GM23338 (cell line): ENCODE data around the gene A3GALT2.

Source experiments
- CREB1 ChIP-seq: fragments of 250-450 bp; sonication (Bioruptor Pico); IDR thresholded peaks from 2 replicates; pipeline ENCODE4 v1.5.0; 2020; ENCODE audit warnings: low read depth, mild to moderate bottlenecking, moderate library complexity
- EZH2 ChIP-seq: fragments of 200-600 bp; sonication (generic); IDR thresholded peaks from one replicate; pipeline ENCODE4 v1.8.0; 2017; ENCODE audit warnings: antibody characterized with exemption, mild to moderate bottlenecking, low read depth; ENCODE audit not compliant: unreplicated experiment
- EZH2phosphoT487 ChIP-seq: fragments of 200-600 bp; sonication (generic); IDR thresholded peaks from one replicate; pipeline ENCODE4 v1.8.1; 2018; ENCODE audit warnings: antibody characterized with exemption; ENCODE audit not compliant: unreplicated experiment
- JUNB ChIP-seq: IDR thresholded peaks from one replicate; pipeline ENCODE4 v1.6.1; 2016; ENCODE audit warnings: antibody characterized with exemption; ENCODE audit not compliant: unreplicated experiment
- NANOG ChIP-seq: IDR thresholded peaks from 2 replicates; pipeline ENCODE4 v1.6.1; 2016; ENCODE audit warnings: antibody characterized with exemption, borderline replicate concordance
- POLR2AphosphoS5 ChIP-seq: IDR thresholded peaks from 2 replicates; pipeline ENCODE4 v1.6.1; 2016; ENCODE audit warnings: antibody characterized with exemption, low read depth
- ZNF114 ChIP-seq: fragments of 250-450 bp; sonication (Bioruptor Pico); IDR thresholded peaks from 2 replicates; pipeline ENCODE4 v1.5.0; 2020; ENCODE audit warnings: mild to moderate bottlenecking, moderate library complexity
- TF ChIP-seq, protein P1 (sequence below), 2 experiments: fragments of 200-600 bp in 1 of 2; sonication (generic) in 1 of 2; conservative IDR thresholded peaks; 2 replicates each; pipeline versions ENCODE4 v1.5.1 to v1.6.1; 2016 to 2017; ENCODE audit warnings: antibody characterized with exemption in 2 of 2, low read depth in 2 of 2, mild to moderate bottlenecking in 2 of 2, moderate library complexity in 1 of 2
- TF ChIP-seq, protein P2 (sequence below): IDR thresholded peaks from one replicate; pipeline ENCODE4 v1.6.1; 2018; ENCODE audit warnings: antibody characterized with exemption; ENCODE audit not compliant: unreplicated experiment
- TF ChIP-seq, protein P3 (sequence below): IDR thresholded peaks from 2 replicates; pipeline ENCODE4 v1.6.1; 2016; ENCODE audit warnings: antibody characterized with exemption

DNA sequence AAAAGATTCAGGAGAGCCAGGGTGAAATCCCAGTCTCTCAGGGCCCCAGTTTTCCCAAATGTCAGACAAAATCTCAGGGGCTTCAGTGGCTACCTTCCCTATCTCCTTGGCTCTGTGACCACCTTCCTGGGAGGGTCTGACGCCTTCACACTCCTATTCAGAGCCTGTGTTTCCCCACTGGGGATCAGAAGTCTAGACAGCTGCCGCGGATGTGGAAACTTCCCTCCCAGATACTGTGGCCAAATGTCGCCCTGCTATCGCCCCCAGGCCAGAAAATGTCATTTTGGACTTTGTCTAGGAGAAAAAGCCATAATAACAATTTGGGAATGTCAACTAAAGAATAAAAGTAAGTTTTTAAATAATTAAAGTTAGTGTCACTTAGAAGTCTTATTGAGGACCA is 15.9 kb downstream of the A3GALT2 start:
- TF ChIP-seq, protein P1, sequence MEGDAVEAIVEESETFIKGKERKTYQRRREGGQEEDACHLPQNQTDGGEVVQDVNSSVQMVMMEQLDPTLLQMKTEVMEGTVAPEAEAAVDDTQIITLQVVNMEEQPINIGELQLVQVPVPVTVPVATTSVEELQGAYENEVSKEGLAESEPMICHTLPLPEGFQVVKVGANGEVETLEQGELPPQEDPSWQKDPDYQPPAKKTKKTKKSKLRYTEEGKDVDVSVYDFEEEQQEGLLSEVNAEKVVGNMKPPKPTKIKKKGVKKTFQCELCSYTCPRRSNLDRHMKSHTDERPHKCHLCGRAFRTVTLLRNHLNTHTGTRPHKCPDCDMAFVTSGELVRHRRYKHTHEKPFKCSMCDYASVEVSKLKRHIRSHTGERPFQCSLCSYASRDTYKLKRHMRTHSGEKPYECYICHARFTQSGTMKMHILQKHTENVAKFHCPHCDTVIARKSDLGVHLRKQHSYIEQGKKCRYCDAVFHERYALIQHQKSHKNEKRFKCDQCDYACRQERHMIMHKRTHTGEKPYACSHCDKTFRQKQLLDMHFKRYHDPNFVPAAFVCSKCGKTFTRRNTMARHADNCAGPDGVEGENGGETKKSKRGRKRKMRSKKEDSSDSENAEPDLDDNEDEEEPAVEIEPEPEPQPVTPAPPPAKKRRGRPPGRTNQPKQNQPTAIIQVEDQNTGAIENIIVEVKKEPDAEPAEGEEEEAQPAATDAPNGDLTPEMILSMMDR (conservative IDR thresholded peaks at IDR 0.05; ENCODE audit: low read depth in 2 of 2) = no peak
- TF ChIP-seq, protein P2, sequence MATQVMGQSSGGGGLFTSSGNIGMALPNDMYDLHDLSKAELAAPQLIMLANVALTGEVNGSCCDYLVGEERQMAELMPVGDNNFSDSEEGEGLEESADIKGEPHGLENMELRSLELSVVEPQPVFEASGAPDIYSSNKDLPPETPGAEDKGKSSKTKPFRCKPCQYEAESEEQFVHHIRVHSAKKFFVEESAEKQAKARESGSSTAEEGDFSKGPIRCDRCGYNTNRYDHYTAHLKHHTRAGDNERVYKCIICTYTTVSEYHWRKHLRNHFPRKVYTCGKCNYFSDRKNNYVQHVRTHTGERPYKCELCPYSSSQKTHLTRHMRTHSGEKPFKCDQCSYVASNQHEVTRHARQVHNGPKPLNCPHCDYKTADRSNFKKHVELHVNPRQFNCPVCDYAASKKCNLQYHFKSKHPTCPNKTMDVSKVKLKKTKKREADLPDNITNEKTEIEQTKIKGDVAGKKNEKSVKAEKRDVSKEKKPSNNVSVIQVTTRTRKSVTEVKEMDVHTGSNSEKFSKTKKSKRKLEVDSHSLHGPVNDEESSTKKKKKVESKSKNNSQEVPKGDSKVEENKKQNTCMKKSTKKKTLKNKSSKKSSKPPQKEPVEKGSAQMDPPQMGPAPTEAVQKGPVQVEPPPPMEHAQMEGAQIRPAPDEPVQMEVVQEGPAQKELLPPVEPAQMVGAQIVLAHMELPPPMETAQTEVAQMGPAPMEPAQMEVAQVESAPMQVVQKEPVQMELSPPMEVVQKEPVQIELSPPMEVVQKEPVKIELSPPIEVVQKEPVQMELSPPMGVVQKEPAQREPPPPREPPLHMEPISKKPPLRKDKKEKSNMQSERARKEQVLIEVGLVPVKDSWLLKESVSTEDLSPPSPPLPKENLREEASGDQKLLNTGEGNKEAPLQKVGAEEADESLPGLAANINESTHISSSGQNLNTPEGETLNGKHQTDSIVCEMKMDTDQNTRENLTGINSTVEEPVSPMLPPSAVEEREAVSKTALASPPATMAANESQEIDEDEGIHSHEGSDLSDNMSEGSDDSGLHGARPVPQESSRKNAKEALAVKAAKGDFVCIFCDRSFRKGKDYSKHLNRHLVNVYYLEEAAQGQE = no peak
- TF ChIP-seq EZH2 (no peak), EZH2phosphoT487 (no peak), POLR2AphosphoS5 (no peak), CREB1 (CRISPR knock-in tag) (no peak), ZNF114 (no peak), JUNB (no peak), NANOG (no peak)
- TF ChIP-seq, protein P3, sequence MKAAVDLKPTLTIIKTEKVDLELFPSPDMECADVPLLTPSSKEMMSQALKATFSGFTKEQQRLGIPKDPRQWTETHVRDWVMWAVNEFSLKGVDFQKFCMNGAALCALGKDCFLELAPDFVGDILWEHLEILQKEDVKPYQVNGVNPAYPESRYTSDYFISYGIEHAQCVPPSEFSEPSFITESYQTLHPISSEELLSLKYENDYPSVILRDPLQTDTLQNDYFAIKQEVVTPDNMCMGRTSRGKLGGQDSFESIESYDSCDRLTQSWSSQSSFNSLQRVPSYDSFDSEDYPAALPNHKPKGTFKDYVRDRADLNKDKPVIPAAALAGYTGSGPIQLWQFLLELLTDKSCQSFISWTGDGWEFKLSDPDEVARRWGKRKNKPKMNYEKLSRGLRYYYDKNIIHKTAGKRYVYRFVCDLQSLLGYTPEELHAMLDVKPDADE = no peak
